Breast epithelium (tissue), 4 donors: ENCODE measurements around the gene SPTB. TPM values are rescaled to one million over a fixed set of nuclear protein-coding genes. Genes with fewer than 3 reads are reported as not detected.

ENCODE experiments used
- DNase-seq, 2 donors: peaks; one replicate each; pipeline ENCODE4 v3.0.0-alpha.2; 2019; ENCODE audit warnings: low spot score in 2 of 2
- H3K27ac ChIP-seq, 2 donors: fragments of 200-600 bp; sonication (generic) in 1 of 2; one replicate each; pipeline ENCODE4 v1.5.1; 2016 to 2019; ENCODE audit warnings: mild to moderate bottlenecking in 1 of 2
- H3K27me3 ChIP-seq, 2 donors: fragments of 200-600 bp; sonication (generic) in 1 of 2; one replicate each; pipeline versions ENCODE4 v1.5.1 to v1.6.0; 2017 to 2019; ENCODE audit warnings: control low read depth in 1 of 2, mild to moderate bottlenecking in 1 of 2
- H3K36me3 ChIP-seq: fragments of 200-600 bp; one replicate; pipeline ENCODE4 v1.5.1; 2019
- H3K4me1 ChIP-seq, 2 donors: fragments of 200-600 bp; sonication (generic); one replicate each; pipeline ENCODE4 v1.5.1; 2016 to 2019; ENCODE audit warnings: control low read depth in 1 of 2
- H3K4me3 ChIP-seq, 3 donors: fragments of 200-600 bp; sonication (generic); 1 replicate in 2 of 3; 2 replicates in 1 of 3; pipeline ENCODE4 v1.5.1; 2016 to 2019; ENCODE audit warnings: mild to moderate bottlenecking in 3 of 3, moderate library complexity in 2 of 3
- H3K9me3 ChIP-seq, 2 donors: fragments of 200-600 bp; sonication (generic) in 1 of 2; one replicate each; pipeline ENCODE4 v1.5.1; 2016 to 2019; ENCODE audit warnings: control low read depth in 1 of 2
- POLR2A ChIP-seq: fragments of 450-650 bp; IDR thresholded peaks from one replicate; pipeline ENCODE4 v1.6.1; 2016; ENCODE audit warnings: antibody characterized with exemption, mild to moderate bottlenecking, moderate library complexity
- POLR2AphosphoS5 ChIP-seq, 3 donors: sonication (generic); formaldehyde crosslinking; IDR thresholded peaks; one replicate each; pipeline ENCODE4 v1.6.1; 2017; ENCODE audit warnings: antibody characterized with exemption in 3 of 3
- intact Hi-C: fragments of 100-400 bp; cut with DNase I; formaldehyde crosslinking; loops from one replicate; pipeline ENCODE4 v1.15.1; 2023; ENCODE audit warnings: low total_unique reads
- total RNA-seq, 3 donors: library from RNA; depleted of rRNA; stranded (reverse); fragments of >200 nt; gene quantifications; one replicate each; pipeline ENCODE4 v1.1.0, GENCODE V29; 2016
- TF ChIP-seq, protein P1 (sequence below), 3 donors: fragments of 450-650 bp; IDR thresholded peaks; one replicate each; pipeline ENCODE4 v1.5.1; 2016 to 2017; ENCODE audit warnings: antibody characterized with exemption in 3 of 3, mild to moderate bottlenecking in 3 of 3, moderate library complexity in 3 of 3

Gene SPTB
- total RNA-seq, 3 donors from 2014 or later, result 0.88 to 2.6 (median 2.1) TPM

- no peaks in the 10 kb centered on the region for H3K36me3 ChIP-seq
- TF ChIP-seq POLR2AphosphoS5 (IDR thresholded peaks at IDR 0.05), result no peak
- TF ChIP-seq, protein P1, sequence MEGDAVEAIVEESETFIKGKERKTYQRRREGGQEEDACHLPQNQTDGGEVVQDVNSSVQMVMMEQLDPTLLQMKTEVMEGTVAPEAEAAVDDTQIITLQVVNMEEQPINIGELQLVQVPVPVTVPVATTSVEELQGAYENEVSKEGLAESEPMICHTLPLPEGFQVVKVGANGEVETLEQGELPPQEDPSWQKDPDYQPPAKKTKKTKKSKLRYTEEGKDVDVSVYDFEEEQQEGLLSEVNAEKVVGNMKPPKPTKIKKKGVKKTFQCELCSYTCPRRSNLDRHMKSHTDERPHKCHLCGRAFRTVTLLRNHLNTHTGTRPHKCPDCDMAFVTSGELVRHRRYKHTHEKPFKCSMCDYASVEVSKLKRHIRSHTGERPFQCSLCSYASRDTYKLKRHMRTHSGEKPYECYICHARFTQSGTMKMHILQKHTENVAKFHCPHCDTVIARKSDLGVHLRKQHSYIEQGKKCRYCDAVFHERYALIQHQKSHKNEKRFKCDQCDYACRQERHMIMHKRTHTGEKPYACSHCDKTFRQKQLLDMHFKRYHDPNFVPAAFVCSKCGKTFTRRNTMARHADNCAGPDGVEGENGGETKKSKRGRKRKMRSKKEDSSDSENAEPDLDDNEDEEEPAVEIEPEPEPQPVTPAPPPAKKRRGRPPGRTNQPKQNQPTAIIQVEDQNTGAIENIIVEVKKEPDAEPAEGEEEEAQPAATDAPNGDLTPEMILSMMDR (IDR thresholded peaks at IDR 0.05), result peak in 1 of 3 donors; percentile 14
- no peak overlapping the region for H3K4me3 ChIP-seq
- no peaks in the 10 kb centered on the region for H3K9me3 ChIP-seq
- H3K27ac ChIP-seq, result no peak overlapping the region
- no peaks in the 10 kb centered on the region for H3K4me1 ChIP-seq
- no peak for DNase-seq
- peaks cover 0 to 3% of the 10 kb centered on the region in 2 donors for H3K27me3 ChIP-seq
- intact Hi-C loops, result no loop called here
Observed at GRCh38 chr14:64841121-64841651, 38.5 kb downstream of the SPTB start.

DNA sequence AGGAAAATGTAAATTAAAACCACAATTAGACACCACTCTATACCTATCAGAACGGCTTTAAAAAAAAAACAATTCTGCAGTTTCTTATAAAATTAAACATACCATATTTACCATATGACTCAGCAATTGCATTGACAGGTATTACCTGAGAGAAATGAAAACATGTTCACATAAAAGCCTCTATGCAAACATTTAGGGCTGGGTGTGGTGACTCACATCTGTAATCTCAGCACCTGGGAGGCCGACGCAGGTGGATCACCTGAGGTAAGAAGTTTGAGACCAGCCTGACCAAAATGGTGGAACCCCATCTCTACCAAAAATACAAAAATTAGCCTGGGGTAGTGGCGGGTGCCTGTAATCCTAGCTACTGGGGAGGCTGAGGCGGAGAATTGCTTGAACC is 41.1 kb downstream of the SPTB start:
- no peaks in the 10 kb centered on the region for H3K4me1 ChIP-seq
- DNase-seq, result no peak
- TF ChIP-seq POLR2AphosphoS5 (IDR thresholded peaks at IDR 0.05) (no peak), POLR2A (no peak)
- TF ChIP-seq, protein P1 (IDR thresholded peaks at IDR 0.05), result no peak
- no peaks in the 10 kb centered on the region for H3K36me3 ChIP-seq
- H3K9me3 ChIP-seq, result no peaks in the 10 kb centered on the region
- H3K27me3 ChIP-seq, result peaks cover 0 to 3% of the 10 kb centered on the region in 2 donors
- H3K27ac ChIP-seq, result no peak overlapping the region
- intact Hi-C loops, result no loop called here
- no peak overlapping the region for H3K4me3 ChIP-seq

GRCh38 chr14:64835431-64835830 is 44.3 kb downstream of the SPTB start:
- no peaks in the 10 kb centered on the region for H3K9me3 ChIP-seq
- DNase-seq, result no peak
- TF ChIP-seq, protein P1 (IDR thresholded peaks at IDR 0.05), result no peak
- TF ChIP-seq POLR2AphosphoS5 (IDR thresholded peaks at IDR 0.05) (no peak), POLR2A (no peak)
- H3K4me3 ChIP-seq, result no peak overlapping the region
- no peak overlapping the region for H3K27ac ChIP-seq
- intact Hi-C loops, result no loop called here
- no peaks in the 10 kb centered on the region for H3K36me3 ChIP-seq
- no peaks in the 10 kb centered on the region for H3K27me3 ChIP-seq
- H3K4me1 ChIP-seq, result no peaks in the 10 kb centered on the region

DNA sequence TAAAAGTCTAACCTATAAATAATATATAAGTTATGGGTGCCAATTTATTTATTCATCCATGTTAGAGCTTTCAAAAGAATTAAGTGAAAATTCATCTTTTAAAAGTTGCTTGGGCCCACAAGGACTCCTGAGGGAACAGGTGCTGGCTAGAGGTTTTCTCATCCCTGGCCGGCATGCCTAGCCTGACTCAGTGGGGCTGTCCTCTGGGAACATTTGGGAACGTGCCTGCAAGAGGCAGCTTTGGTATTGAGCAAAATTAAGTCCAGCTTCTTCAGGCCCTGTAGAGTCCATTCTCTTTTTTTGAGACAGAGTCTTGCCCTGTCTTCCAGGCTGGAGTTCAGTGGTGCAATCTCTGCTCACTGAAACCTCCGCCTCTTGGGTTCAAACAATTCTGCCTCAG is 44.7 kb downstream of the SPTB start:
- no peak overlapping the region for H3K4me3 ChIP-seq
- DNase-seq, result no peak
- H3K4me1 ChIP-seq, result no peaks in the 10 kb centered on the region
- no peaks in the 10 kb centered on the region for H3K36me3 ChIP-seq
- no peaks in the 10 kb centered on the region for H3K27me3 ChIP-seq
- TF ChIP-seq POLR2AphosphoS5 (IDR thresholded peaks at IDR 0.05), result no peak
- TF ChIP-seq, protein P1 (IDR thresholded peaks at IDR 0.05), result no peak
- no peak for TF ChIP-seq POLR2A
- H3K27ac ChIP-seq, result no peak overlapping the region
- intact Hi-C loops, result no loop called here
- no peaks in the 10 kb centered on the region for H3K9me3 ChIP-seq

DNA sequence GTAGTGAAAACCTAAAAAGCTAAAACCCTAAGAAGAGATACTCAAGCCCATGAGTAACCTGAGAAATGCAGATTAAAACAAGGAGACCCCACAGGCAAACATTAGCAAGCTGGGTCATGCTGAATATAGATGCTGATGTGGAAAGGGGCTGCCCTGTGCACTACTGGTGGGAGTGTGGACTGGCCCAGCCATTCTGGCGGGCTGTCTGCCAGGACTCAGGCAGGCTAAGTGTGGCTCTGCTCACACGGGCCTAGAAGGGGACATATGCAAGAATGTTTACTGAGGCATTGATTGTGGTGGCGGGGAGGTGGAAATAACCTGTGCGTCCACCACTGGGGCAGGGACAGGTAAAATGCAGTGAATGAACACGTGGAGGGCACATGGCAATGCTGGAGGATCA is 48.3 kb downstream of the SPTB start:
- TF ChIP-seq, protein P1 (IDR thresholded peaks at IDR 0.05), result no peak
- TF ChIP-seq POLR2AphosphoS5 (IDR thresholded peaks at IDR 0.05) (no peak), POLR2A (no peak)
- H3K36me3 ChIP-seq, result no peaks in the 10 kb centered on the region
- no peak overlapping the region for H3K27ac ChIP-seq
- no peak for DNase-seq
- no peaks in the 10 kb centered on the region for H3K4me1 ChIP-seq
- H3K4me3 ChIP-seq, result no peak overlapping the region
- intact Hi-C loops, result no loop called here
- H3K9me3 ChIP-seq, result no peaks in the 10 kb centered on the region
- no peaks in the 10 kb centered on the region for H3K27me3 ChIP-seq
